ENCODE measurements around the gene CFAP61.

DNA sequence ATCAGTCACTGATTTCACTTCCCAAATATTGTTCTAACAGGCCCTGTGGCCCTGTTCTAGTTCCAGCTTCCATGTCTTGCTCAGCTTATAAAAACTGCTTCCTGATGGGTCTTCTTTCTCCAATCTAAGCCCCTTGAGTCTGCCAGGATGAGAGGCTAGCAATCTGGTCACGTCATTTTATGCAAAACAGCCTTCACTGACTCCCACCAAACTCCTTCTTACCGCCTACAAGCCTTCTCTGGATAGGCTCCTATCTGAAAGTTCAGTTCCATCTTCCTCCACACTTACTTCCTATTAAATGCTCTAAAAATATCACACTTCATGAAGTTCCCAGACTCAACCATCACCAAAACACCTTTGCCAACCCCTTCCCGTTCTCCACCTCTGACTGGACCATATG, 15.6 kb upstream of the CFAP61 start:
- TF ChIP-seq CTCF (IDR thresholded peaks at IDR 0.05) (no peak), POLR2A (IDR thresholded peaks at IDR 0.05) (no peak)

Data from thyroid gland (tissue), 4 donors.